Urinary bladder (tissue), 4 donors: ENCODE data around the gene UCHL3. TPM values are rescaled to one million over a fixed set of nuclear protein-coding genes. Genes with fewer than 3 reads are reported as not detected.

Experiments
- DNase-seq: peaks from one replicate; pipeline ENCODE4 v3.0.0-alpha.2; 2015; ENCODE audit errors: extremely low spot score
- H3K27ac ChIP-seq: one replicate; pipeline ENCODE4 v1.5.1; 2013; ENCODE audit warnings: low read depth, mild to moderate bottlenecking, moderate library complexity
- H3K36me3 ChIP-seq: one replicate; pipeline ENCODE4 v1.6.1; 2013; ENCODE audit warnings: mild to moderate bottlenecking, moderate library complexity; ENCODE audit not compliant: insufficient read depth
- H3K4me1 ChIP-seq: one replicate; pipeline ENCODE4 v1.6.1; 2013; ENCODE audit warnings: mild to moderate bottlenecking, moderate library complexity; ENCODE audit not compliant: insufficient read depth
- H3K4me3 ChIP-seq: one replicate; pipeline ENCODE4 v1.5.1; 2013; ENCODE audit warnings: low read depth, low read length
- WGBS: extraction: QIAGEN DNeasy Blood & Tissue Kit; methylation state at CpG from one replicate; pipeline ENCODE4 v1.1.7; 2013; 5-methylcytosine and 5-hydroxymethylcytosine counted together
- polyA plus RNA-seq: library from polyadenylated mRNA; stranded (reverse); fragments of 200-250 nt; gene quantifications from one replicate; pipeline ENCODE4 v1.2.3, GENCODE V29; 2013
- total RNA-seq: library from RNA; depleted of rRNA; stranded (reverse); fragments of >200 nt; gene quantifications from one replicate; pipeline ENCODE4 v1.2.3, GENCODE V29; 2014
- donor health status: healthy with polysubstance abuse.
- donor health status: healthy.

The UCHL3 gene
- total and polyA plus RNA-seq, 2 donors = 25.7 to 37.2 TPM

GRCh38 chr13:75566658-75567057, 17.1 kb downstream of the UCHL3 start:
- no peak overlapping the region for H3K4me3 ChIP-seq
- no peaks in the 10 kb centered on the region for H3K4me1 ChIP-seq
- no peak overlapping the region for H3K27ac ChIP-seq
- no peak for DNase-seq
- H3K36me3 ChIP-seq = no peaks in the 10 kb centered on the region

DNA sequence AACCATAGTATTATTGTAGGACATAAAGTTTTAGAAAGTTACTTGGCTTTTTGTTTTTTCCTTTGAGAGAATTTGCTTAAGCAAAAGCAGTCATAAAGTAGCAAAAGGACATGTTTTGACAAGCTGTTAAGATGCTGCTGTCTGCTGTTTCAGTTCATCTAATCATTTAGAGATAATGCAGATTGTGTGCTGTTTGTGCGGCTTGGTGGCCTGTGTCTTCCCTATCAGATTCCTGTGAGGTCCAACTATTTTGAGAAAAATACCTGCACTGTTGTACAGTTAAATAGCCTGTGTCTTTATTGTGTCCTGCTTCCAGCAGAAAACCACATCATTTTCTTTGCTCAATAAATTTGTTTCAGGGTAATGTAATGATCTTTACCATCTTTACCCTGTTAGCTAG, 20.0 kb downstream of the UCHL3 start:
- 76% methylated on average over 1 of the region's 1 CpG for WGBS
- Histone ChIP-seq H3K4me3 (no peak overlapping the region), H3K4me1 (no peaks in the 10 kb centered on the region), H3K36me3 (peaks cover 2% of the 10 kb centered on the region), H3K27ac (no peak overlapping the region)
- DNase-seq = no peak

GRCh38 chr13:75579529-75579928, 29.9 kb downstream of the UCHL3 start:
- Histone ChIP-seq H3K4me1 (no peaks in the 10 kb centered on the region), H3K27ac (no peak overlapping the region), H3K36me3 (peaks cover 2% of the 10 kb centered on the region), H3K4me3 (no peak overlapping the region)
- 83% methylated on average over 3 of the region's 3 CpGs for WGBS
- DNase-seq = no peak

GRCh38 chr13:75581874-75582640, 32.5 kb downstream of the UCHL3 start:
- H3K4me3 ChIP-seq = no peak overlapping the region

DNA sequence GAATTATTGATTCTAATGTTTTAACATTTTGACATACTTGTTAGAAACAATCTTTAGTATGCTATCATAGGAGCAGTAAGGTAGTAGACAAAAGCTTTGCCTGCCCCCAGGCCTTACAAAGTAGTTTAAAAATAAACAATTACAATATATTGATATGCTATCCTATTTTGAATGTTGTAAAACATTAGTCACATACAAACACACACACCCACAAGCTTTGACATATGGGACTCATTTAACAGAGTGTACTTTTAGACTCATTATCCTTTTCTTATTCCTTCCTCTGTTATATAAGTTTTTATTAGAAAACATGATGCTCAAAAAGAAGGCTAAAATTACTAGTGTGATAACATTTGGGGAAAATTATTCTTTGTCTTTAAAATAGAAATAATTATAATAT, 33.5 kb downstream of the UCHL3 start:
- Histone ChIP-seq H3K4me1 (no peaks in the 10 kb centered on the region), H3K36me3 (peaks cover 2% of the 10 kb centered on the region), H3K4me3 (no peak overlapping the region), H3K27ac (no peak overlapping the region)
- no peak for DNase-seq

More at GRCh38 chr13:75581874-75582640, 32.5 kb downstream of the UCHL3 start:
- 95% methylated on average over 2 of the region's 2 CpGs for WGBS
- H3K36me3 ChIP-seq = peaks cover 2% of the 10 kb centered on the region
- H3K4me1 ChIP-seq = no peaks in the 10 kb centered on the region
- H3K27ac ChIP-seq = no peak overlapping the region
- DNase-seq = no peak

DNA sequence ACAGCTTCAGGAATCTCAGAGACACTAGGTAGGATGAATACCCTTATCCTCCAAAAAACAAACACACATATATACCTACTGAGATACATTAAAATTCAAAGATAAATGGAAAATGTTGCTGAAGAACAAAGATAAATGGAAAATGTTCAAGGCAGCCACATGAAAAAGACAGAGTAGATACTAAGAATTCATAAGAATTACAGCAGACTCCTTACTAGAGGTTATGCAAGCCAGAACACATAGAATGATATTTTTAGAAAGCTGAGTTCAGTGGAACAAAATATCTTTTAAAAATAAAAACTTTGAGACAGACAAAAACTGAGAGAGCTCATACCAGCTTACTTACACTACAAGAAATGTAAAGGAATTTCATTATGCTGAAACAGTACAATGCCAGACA, 35.6 kb downstream of the UCHL3 start:
- Histone ChIP-seq H3K27ac (no peak overlapping the region), H3K36me3 (peaks cover 2% of the 10 kb centered on the region)
- DNase-seq = no peak

GRCh38 chr13:75587679-75588078, 38.1 kb downstream of the UCHL3 start:
- no peak overlapping the region for H3K4me3 ChIP-seq
- DNase-seq = no peak
- 70% methylated on average over 1 of the region's 1 CpG for WGBS
- peaks cover 2% of the 10 kb centered on the region for H3K36me3 ChIP-seq
- H3K4me1 ChIP-seq = no peaks in the 10 kb centered on the region
- no peak overlapping the region for H3K27ac ChIP-seq

More for the DNA sequence above, 35.6 kb downstream of the UCHL3 start:
- Histone ChIP-seq H3K4me3 (no peak overlapping the region), H3K4me1 (no peaks in the 10 kb centered on the region)

DNA sequence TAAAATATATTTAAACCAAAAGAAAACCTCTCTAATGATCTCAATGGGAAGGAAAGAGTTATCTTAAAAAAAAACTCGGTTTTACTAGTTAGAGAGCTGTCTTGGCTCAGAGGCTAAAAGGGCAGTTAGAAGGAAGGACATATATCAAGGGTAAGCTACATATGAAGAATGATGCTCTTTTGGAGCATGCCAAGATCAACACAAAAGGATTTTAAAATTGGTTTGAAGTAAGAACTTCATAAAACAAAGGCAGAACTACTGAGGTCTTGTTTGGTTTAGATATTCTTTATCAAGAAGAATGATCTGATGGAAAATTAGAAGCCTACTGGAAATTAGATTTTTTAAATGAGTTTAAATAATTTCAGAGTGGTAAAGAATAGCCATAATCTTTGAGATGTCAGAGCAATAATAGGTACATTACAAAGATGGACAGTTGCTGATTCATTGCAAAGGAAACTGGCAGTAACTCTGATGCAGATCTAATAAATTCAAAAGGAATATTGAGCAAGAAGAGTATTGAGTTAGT, 47.1 kb downstream of the UCHL3 start:
- Histone ChIP-seq H3K4me1 (no peaks in the 10 kb centered on the region), H3K4me3 (no peak overlapping the region), H3K27ac (no peak overlapping the region), H3K36me3 (no peaks in the 10 kb centered on the region)
- 58% methylated on average over 1 of the region's 1 CpG for WGBS
- no peak for DNase-seq

- WGBS = 29% methylated on average over 4 of the region's 4 CpGs
- H3K27ac ChIP-seq = no peak overlapping the region
- DNase-seq = no peak
- no peak overlapping the region for H3K4me3 ChIP-seq
- H3K36me3 ChIP-seq = no peaks in the 10 kb centered on the region
- H3K4me1 ChIP-seq = no peaks in the 10 kb centered on the region
Observed at GRCh38 chr13:75600371-75600770, 50.8 kb downstream of the UCHL3 start.

- Histone ChIP-seq H3K36me3 (no peaks in the 10 kb centered on the region), H3K4me3 (no peak overlapping the region), H3K4me1 (no peaks in the 10 kb centered on the region), H3K27ac (no peak overlapping the region)
- over 99% methylated on average over 2 of the region's 2 CpGs for WGBS
- DNase-seq = no peak
Observed at GRCh38 chr13:75603038-75603437, 53.4 kb downstream of the UCHL3 start.

GRCh38 chr13:75607447-75607846, 57.9 kb downstream of the UCHL3 start:
- H3K27ac ChIP-seq = no peak overlapping the region
- 97% methylated on average over 2 of the region's 2 CpGs for WGBS
- H3K4me1 ChIP-seq = no peaks in the 10 kb centered on the region
- H3K4me3 ChIP-seq = no peak overlapping the region
- H3K36me3 ChIP-seq = no peaks in the 10 kb centered on the region
- DNase-seq = no peak

GRCh38 chr13:75610466-75610865, 60.9 kb downstream of the UCHL3 start:
- H3K36me3 ChIP-seq = no peaks in the 10 kb centered on the region
- H3K27ac ChIP-seq = no peak overlapping the region
- peak; percentile 2 for DNase-seq
- no peak overlapping the region for H3K4me3 ChIP-seq
- no peaks in the 10 kb centered on the region for H3K4me1 ChIP-seq

- Histone ChIP-seq H3K27ac (no peak overlapping the region), H3K4me3 (no peak overlapping the region), H3K36me3 (no peaks in the 10 kb centered on the region), H3K4me1 (no peaks in the 10 kb centered on the region)
- no peak for DNase-seq
- 66% methylated on average over 2 of the region's 2 CpGs for WGBS
Observed at GRCh38 chr13:75612354-75612753, 62.8 kb downstream of the UCHL3 start.

GRCh38 chr13:75617230-75617629, 67.6 kb downstream of the UCHL3 start:
- Histone ChIP-seq H3K4me1 (no peaks in the 10 kb centered on the region), H3K27ac (no peak overlapping the region), H3K36me3 (no peaks in the 10 kb centered on the region), H3K4me3 (no peak overlapping the region)
- no peak for DNase-seq
- 97% methylated on average over 1 of the region's 1 CpG for WGBS
